ENCODE data around the gene AFF3.

DNA sequence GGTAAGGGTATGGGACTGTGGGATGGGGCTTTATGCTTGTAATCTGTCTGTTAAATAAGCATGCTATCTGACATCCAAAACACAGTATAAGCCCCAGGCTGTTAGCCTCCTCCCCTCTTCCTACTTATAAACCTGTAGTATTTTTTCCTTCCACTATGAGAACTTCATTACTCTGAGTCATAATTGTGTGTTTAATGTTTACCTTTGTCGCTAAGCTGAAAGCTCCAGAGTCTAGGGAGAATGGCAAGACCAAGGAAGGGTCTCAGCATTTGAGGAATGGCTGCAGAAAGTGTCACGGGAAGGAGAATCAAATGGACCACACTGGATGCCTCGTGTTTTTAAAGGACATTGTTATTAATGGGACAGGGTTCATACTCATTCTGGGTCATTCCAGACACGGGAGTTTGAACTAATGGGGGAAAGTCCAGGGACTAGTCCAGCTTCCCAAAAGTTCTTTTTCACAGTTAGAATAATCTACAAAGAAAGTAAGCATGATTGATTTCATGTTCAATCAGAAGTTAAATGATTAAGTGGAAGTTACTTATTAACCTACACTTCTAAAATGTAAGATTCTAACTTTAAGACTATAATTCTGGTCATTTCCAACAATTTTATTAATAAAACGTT, 292.2 kb downstream of the AFF3 start:
- no peak for TF ChIP-seq RELA (IDR thresholded peaks at IDR 0.05; ENCODE audit: borderline replicate concordance, partially characterized antibody)
- TF ChIP-seq POLR2A (IDR thresholded peaks at IDR 0.05; ENCODE audit: low read depth, low read length), result no peak
- no peak for TF ChIP-seq ESRRA (IDR thresholded peaks at IDR 0.05; ENCODE audit: low read length)
- no peak for TF ChIP-seq SUZ12 (IDR thresholded peaks at IDR 0.05; ENCODE audit: unreplicated experiment)
- TF ChIP-seq, protein P1, sequence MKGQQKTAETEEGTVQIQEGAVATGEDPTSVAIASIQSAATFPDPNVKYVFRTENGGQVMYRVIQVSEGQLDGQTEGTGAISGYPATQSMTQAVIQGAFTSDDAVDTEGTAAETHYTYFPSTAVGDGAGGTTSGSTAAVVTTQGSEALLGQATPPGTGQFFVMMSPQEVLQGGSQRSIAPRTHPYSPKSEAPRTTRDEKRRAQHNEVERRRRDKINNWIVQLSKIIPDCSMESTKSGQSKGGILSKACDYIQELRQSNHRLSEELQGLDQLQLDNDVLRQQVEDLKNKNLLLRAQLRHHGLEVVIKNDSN (IDR thresholded peaks at IDR 0.05; ENCODE audit: borderline replicate concordance, extremely low read length, insufficient read depth, low read depth, low read length), result no peak
- TF ChIP-seq, protein P2, sequence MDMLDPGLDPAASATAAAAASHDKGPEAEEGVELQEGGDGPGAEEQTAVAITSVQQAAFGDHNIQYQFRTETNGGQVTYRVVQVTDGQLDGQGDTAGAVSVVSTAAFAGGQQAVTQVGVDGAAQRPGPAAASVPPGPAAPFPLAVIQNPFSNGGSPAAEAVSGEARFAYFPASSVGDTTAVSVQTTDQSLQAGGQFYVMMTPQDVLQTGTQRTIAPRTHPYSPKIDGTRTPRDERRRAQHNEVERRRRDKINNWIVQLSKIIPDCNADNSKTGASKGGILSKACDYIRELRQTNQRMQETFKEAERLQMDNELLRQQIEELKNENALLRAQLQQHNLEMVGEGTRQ (IDR thresholded peaks at IDR 0.05; ENCODE audit: borderline replicate concordance, low read depth, low read length), result no peak
- TF ChIP-seq CHD1 (IDR thresholded peaks at IDR 0.05; ENCODE audit: low read depth, low read length), result no peak
- no peak for TF ChIP-seq POU2F2 (IDR thresholded peaks at IDR 0.05; ENCODE audit: borderline replicate concordance, low read depth, low read length)
- TF ChIP-seq ETV6 (conservative IDR thresholded peaks at IDR 0.05 in 1 of 2, IDR thresholded peaks at IDR 0.05 in 1 of 2; ENCODE audit: borderline replicate concordance in 1 of 2, low read depth in 1 of 2), result no peak
- TF ChIP-seq MXI1 (IDR thresholded peaks at IDR 0.05; ENCODE audit: low read depth, low read length), result no peak
- TF ChIP-seq, protein P3, sequence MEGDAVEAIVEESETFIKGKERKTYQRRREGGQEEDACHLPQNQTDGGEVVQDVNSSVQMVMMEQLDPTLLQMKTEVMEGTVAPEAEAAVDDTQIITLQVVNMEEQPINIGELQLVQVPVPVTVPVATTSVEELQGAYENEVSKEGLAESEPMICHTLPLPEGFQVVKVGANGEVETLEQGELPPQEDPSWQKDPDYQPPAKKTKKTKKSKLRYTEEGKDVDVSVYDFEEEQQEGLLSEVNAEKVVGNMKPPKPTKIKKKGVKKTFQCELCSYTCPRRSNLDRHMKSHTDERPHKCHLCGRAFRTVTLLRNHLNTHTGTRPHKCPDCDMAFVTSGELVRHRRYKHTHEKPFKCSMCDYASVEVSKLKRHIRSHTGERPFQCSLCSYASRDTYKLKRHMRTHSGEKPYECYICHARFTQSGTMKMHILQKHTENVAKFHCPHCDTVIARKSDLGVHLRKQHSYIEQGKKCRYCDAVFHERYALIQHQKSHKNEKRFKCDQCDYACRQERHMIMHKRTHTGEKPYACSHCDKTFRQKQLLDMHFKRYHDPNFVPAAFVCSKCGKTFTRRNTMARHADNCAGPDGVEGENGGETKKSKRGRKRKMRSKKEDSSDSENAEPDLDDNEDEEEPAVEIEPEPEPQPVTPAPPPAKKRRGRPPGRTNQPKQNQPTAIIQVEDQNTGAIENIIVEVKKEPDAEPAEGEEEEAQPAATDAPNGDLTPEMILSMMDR (IDR thresholded peaks at IDR 0.05 in 2 of 3, conservative IDR thresholded peaks at IDR 0.05 in 1 of 3; ENCODE audit: control insufficient read depth in 2 of 3, extremely low read depth in 1 of 3, insufficient read depth in 1 of 3, low read depth in 3 of 3, low read length in 3 of 3), result no peak
- TF ChIP-seq CBX5 (IDR thresholded peaks at IDR 0.05; ENCODE audit: low read depth), result no peak

Measured in GM12878 (cell line).